HepG2 (cell line): Measurements from ENCODE around the gene HYAL1. TPM values are rescaled to one million over a fixed set of nuclear protein-coding genes. Genes with fewer than 3 reads are reported as not detected.
A peak's percentile ranks its signal among the peaks of the same experiment; 100 is the strongest.

Experiments used
- GATA4 ChIP-seq: sonication (generic); IDR thresholded peaks from 2 replicates; pipeline ENCODE4 v1.6.1; 2016; ENCODE audit warnings: antibody characterized with exemption, low read depth, borderline replicate concordance
- KDM2A ChIP-seq: sonication (generic); formaldehyde crosslinking; IDR thresholded peaks from 2 replicates; pipeline ENCODE4 v1.4.0; 2020; ENCODE audit warnings: low read depth, missing genetic modification reagents, borderline replicate concordance
- PAF1 ChIP-seq: IDR thresholded peaks from 2 replicates; pipeline ENCODE4 v1.6.1; 2016; ENCODE audit warnings: missing genetic modification reagents, missing compliant biosample characterization
- POLR2AphosphoS5 ChIP-seq: IDR thresholded peaks from 2 replicates; pipeline ENCODE4 v1.6.1; 2012; ENCODE audit warnings: low read depth, low read length
- SETDB1 ChIP-seq: sonication (generic); formaldehyde crosslinking; IDR thresholded peaks from 2 replicates; pipeline ENCODE4 v1.5.1; 2020; ENCODE audit warnings: missing genetic modification reagents, mild to moderate bottlenecking, borderline replicate concordance
- SIX4 ChIP-seq: sonication (generic); formaldehyde crosslinking; IDR thresholded peaks from 2 replicates; pipeline ENCODE4 v1.4.0; 2020; ENCODE audit warnings: missing genetic modification reagents
- TGIF2 ChIP-seq: IDR thresholded peaks from 2 replicates; pipeline ENCODE4 v1.6.1; 2016; ENCODE audit warnings: control low read depth, missing compliant biosample characterization
- THYN1 ChIP-seq: sonication (generic); formaldehyde crosslinking; IDR thresholded peaks from 2 replicates; pipeline ENCODE4 v1.8.1; 2023; ENCODE audit warnings: low read depth, mild to moderate bottlenecking, moderate library complexity, missing genetic modification reagents, borderline replicate concordance
- ZBTB39 ChIP-seq: sonication (generic); formaldehyde crosslinking; IDR thresholded peaks from 2 replicates; pipeline ENCODE4 v1.5.0; 2020; ENCODE audit warnings: missing genetic modification reagents
- ZBTB7B ChIP-seq: sonication (generic); formaldehyde crosslinking; IDR thresholded peaks from 2 replicates; pipeline ENCODE4 v1.4.0; 2020; ENCODE audit warnings: missing genetic modification reagents
- ZNF207 ChIP-seq: fragments of 450-650 bp; IDR thresholded peaks from 2 replicates; pipeline ENCODE4 v1.6.1; 2016; ENCODE audit warnings: antibody characterized with exemption, borderline replicate concordance
- ZNF234 ChIP-seq: sonication (generic); formaldehyde crosslinking; conservative IDR thresholded peaks from 2 replicates; pipeline ENCODE4 v1.5.1; 2020; ENCODE audit warnings: mild to moderate bottlenecking, missing genetic modification reagents
- ZNF34 ChIP-seq: sonication (generic); formaldehyde crosslinking; IDR thresholded peaks from 2 replicates; pipeline ENCODE4 v1.4.0; 2020; ENCODE audit warnings: mild to moderate bottlenecking, missing genetic modification reagents, borderline replicate concordance
- ZNF350 ChIP-seq: sonication (generic); formaldehyde crosslinking; IDR thresholded peaks from 2 replicates; pipeline ENCODE4 v1.4.0; 2020; ENCODE audit warnings: mild to moderate bottlenecking, low read depth, missing genetic modification reagents, borderline replicate concordance
- ZNF563 ChIP-seq: sonication (generic); formaldehyde crosslinking; IDR thresholded peaks from 2 replicates; pipeline ENCODE4 v1.8.0; 2022; ENCODE audit warnings: mild to moderate bottlenecking, moderate library complexity, missing genetic modification reagents
- ZNF777 ChIP-seq: sonication (generic); formaldehyde crosslinking; IDR thresholded peaks from 2 replicates; pipeline ENCODE4 v1.4.0; 2020; ENCODE audit warnings: missing genetic modification reagents
- ZNF788 ChIP-seq: sonication (generic); formaldehyde crosslinking; IDR thresholded peaks from 2 replicates; pipeline ENCODE4 v1.5.0; 2020; ENCODE audit warnings: mild to moderate bottlenecking, missing genetic modification reagents, borderline replicate concordance
- polyA plus RNA-seq, 8 experiments: library from polyadenylated mRNA; depleted of rRNA in 3 of 8; stranded (reverse) in 7 of 8; unstranded in 1 of 8; fragments of >200 nt; fragmentation: Illumina TruSeq in 4 of 8; extraction: Trizol in 4 of 8; gene quantifications; 2 replicates each; pipeline versions ENCODE4 v1.2.1 to v1.2.3, GENCODE V29; 2011 to 2016; ENCODE audit warnings: low read depth in 4 of 8, missing spikeins in 1 of 8, mixed read lengths in 1 of 8; ENCODE audit not compliant: insufficient read depth in 1 of 8
- total RNA-seq, 5 experiments: library from RNA; depleted of rRNA; stranded (reverse); fragments of >200 nt; fragmentation: Illumina TruSeq; extraction: Trizol; gene quantifications; 2 replicates each; pipeline ENCODE4 v1.2.3, GENCODE V29; 2016; ENCODE audit warnings: low read depth in 1 of 5
- TF ChIP-seq, protein P1 (sequence below): sonication (generic); formaldehyde crosslinking; IDR thresholded peaks from 2 replicates; pipeline ENCODE4 v1.8.1; 2023; ENCODE audit warnings: mild to moderate bottlenecking, missing genetic modification reagents
- TF ChIP-seq, protein P2 (sequence below): sonication (generic); formaldehyde crosslinking; conservative IDR thresholded peaks from 2 replicates; pipeline ENCODE4 v1.8.0; 2022; ENCODE audit warnings: low read depth, missing genetic modification reagents

The HYAL1 gene
- total and polyA plus RNA-seq, 2 of the 13 experiments (the other 11 are each of a cell fraction or from before 2014, with no cell fraction given): 76.5 to 193 TPM

- TF ChIP-seq, protein P1, sequence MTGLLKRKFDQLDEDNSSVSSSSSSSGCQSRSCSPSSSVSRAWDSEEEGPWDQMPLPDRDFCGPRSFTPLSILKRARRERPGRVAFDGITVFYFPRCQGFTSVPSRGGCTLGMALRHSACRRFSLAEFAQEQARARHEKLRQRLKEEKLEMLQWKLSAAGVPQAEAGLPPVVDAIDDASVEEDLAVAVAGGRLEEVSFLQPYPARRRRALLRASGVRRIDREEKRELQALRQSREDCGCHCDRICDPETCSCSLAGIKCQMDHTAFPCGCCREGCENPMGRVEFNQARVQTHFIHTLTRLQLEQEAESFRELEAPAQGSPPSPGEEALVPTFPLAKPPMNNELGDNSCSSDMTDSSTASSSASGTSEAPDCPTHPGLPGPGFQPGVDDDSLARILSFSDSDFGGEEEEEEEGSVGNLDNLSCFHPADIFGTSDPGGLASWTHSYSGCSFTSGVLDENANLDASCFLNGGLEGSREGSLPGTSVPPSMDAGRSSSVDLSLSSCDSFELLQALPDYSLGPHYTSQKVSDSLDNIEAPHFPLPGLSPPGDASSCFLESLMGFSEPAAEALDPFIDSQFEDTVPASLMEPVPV (CRISPR knock-in tag): peak; percentile 61
- TF ChIP-seq ZBTB39: 0 out of 2 replicates have a peak, but pooled peaks have one; percentile 37
- TF ChIP-seq, protein P2, sequence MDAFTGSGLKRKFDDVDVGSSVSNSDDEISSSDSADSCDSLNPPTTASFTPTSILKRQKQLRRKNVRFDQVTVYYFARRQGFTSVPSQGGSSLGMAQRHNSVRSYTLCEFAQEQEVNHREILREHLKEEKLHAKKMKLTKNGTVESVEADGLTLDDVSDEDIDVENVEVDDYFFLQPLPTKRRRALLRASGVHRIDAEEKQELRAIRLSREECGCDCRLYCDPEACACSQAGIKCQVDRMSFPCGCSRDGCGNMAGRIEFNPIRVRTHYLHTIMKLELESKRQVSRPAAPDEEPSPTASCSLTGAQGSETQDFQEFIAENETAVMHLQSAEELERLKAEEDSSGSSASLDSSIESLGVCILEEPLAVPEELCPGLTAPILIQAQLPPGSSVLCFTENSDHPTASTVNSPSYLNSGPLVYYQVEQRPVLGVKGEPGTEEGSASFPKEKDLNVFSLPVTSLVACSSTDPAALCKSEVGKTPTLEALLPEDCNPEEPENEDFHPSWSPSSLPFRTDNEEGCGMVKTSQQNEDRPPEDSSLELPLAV (CRISPR knock-in tag): no peak
- TF ChIP-seq ZNF350 (CRISPR knock-in tag): peak; percentile 58; the same call in 1 of the 2 replicates
- TF ChIP-seq KDM2A (CRISPR knock-in tag): peak; percentile 80
- no peak for TF ChIP-seq THYN1 (CRISPR knock-in tag)
- TF ChIP-seq ZNF777 (CRISPR knock-in tag): peak; percentile 37
- TF ChIP-seq PAF1: no peak
- TF ChIP-seq ZNF563: peak; percentile 63; the same call in 1 of the 2 replicates
- peak; percentile 71 for TF ChIP-seq POLR2AphosphoS5
- TF ChIP-seq ZNF788: peak; percentile 80; the same call in 1 of the 2 replicates
- TF ChIP-seq ZNF234 (CRISPR knock-in tag): peak; percentile 65; the same call in 1 of the 2 replicates
- TF ChIP-seq ZNF34 (CRISPR knock-in tag): no peak
- TF ChIP-seq SIX4 (CRISPR knock-in tag): peak; percentile 60
- no peak for TF ChIP-seq ZNF207
- TF ChIP-seq TGIF2 (CRISPR knock-in tag): no peak
- TF ChIP-seq GATA4: peak; percentile 70; the same call in 1 of the 2 replicates
- TF ChIP-seq SETDB1 (CRISPR knock-in tag): no peak
- TF ChIP-seq ZBTB7B (CRISPR knock-in tag): peak; percentile 97
Observed at GRCh38 chr3:50260027-50260941, 43.1 kb downstream of the HYAL1 start (continued).
